Loucy (cell line): ENCODE measurements around the gene LMAN1L.

Experiments used
- EZH2phosphoT487 ChIP-seq: fragments of 200-600 bp; IDR thresholded peaks from 2 replicates; pipeline ENCODE4 v1.6.1; 2018; ENCODE audit warnings: antibody characterized with exemption, mild to moderate bottlenecking, moderate library complexity, borderline replicate concordance
- TF ChIP-seq, protein P1 (sequence below): fragments of 200-600 bp; sonication (generic); conservative IDR thresholded peaks from 2 replicates; pipeline ENCODE4 v1.5.1; 2014; ENCODE audit warnings: mild to moderate bottlenecking, antibody characterized with exemption, low read length

- TF ChIP-seq, protein P1, sequence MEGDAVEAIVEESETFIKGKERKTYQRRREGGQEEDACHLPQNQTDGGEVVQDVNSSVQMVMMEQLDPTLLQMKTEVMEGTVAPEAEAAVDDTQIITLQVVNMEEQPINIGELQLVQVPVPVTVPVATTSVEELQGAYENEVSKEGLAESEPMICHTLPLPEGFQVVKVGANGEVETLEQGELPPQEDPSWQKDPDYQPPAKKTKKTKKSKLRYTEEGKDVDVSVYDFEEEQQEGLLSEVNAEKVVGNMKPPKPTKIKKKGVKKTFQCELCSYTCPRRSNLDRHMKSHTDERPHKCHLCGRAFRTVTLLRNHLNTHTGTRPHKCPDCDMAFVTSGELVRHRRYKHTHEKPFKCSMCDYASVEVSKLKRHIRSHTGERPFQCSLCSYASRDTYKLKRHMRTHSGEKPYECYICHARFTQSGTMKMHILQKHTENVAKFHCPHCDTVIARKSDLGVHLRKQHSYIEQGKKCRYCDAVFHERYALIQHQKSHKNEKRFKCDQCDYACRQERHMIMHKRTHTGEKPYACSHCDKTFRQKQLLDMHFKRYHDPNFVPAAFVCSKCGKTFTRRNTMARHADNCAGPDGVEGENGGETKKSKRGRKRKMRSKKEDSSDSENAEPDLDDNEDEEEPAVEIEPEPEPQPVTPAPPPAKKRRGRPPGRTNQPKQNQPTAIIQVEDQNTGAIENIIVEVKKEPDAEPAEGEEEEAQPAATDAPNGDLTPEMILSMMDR, result no peak
- no peak for TF ChIP-seq EZH2phosphoT487
Measured at GRCh38 chr15:74809956-74810355, 2.7 kb upstream of the LMAN1L start.
